RCC 7860 (cell line): ENCODE measurements around the gene GNA12.
A peak's percentile ranks its signal among the peaks of the same experiment; 100 is the strongest.
"Not testable (repeated sequence)": the region's sequence is repeated elsewhere in the genome, so short reads cannot be mapped to it uniquely, and the experiment has no call there.

Source experiments
- DNase-seq: peaks from one replicate; pipeline ENCODE4 v3.0.0-alpha.2; 2015; ENCODE audit warnings: low spot score
- FAIRE-seq: peaks from 2 replicates; lab custom pipeline; 2012; peaks lifted over from hg19 to GRCh38; lab: Jason Lieb, UNC

The GNA12 gene

DNA sequence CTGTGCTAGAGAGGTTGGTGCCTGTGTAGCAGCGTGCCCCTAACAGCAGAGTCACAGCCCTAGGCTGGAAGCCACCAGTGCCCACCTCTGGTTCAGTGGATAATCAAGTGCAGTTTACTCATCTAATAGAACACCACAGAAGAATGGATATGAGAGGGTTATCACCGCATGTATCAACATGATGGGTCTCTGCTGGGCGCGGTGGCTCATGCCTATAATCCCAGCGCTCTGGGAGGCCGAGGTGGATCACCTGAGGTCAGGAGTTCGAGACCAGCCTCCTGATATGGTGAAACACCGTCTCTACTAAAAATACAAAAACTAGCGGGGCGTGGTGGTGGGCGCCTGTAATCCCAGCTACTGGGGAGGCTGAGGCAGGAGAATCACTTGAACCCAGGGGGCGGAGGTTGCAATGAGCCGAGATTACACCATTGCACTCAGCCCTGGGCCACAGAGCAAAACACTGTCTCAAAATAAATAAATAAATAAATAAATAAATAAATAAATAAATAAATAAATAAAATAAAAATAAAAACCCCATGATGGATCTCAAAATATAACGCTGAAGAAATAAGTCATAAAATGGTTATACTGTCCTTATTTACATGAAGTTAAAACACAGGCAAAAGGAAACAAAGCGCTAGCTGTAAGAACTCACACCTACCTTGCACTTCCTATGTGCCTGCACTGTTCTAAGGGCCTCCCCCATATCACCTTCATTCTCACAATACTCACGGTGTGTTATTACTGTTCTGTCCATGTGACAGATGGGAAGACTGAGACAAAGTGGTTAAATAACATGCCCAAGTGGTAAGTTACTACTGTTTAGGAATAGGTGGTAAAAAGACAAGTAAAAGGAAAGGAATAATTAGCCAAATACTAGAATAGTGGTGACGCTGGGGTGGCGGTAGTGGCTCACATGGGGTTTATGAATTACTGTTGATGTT is 85.2 kb downstream of the GNA12 start:
- FAIRE-seq (no peak), DNase-seq (no peak)

DNA sequence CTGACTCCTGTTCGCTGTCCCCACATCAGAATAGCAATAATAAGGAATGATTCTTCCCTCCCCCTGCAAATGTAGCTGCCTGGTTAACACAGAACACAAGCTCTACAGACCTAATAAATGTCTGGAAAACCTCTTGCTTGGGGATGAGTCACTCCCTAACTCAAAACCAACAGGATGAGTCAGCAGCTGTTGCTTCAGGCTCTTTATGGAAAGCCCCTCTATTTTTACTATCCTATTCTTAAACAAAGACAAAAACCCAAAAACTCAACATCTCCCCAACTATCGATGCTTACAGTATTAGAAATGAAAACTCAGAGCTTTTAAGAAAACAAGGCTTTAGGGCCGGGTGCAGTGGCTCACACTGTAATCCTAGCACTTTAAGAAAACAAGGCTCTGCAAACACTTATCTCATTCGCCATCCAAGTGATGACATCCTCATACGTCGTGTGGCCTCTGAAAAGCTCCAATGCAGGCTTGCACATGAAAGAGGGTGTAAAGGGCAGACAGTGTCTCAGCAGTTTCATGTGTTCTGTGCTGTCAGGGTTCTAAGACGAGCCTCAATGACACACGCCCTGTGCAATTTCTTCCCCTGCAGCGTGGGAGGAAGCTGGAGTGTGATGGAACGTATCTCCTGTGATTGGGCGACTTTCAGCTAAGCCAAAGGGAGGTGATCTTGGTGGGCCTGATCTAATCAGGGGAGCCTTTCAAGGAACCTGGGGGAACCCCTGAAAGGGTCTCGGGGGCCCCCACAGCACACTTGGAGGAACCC is 86.0 kb downstream of the GNA12 start:
- DNase-seq = peak; percentile 97
- peak; percentile 97 for FAIRE-seq

DNA sequence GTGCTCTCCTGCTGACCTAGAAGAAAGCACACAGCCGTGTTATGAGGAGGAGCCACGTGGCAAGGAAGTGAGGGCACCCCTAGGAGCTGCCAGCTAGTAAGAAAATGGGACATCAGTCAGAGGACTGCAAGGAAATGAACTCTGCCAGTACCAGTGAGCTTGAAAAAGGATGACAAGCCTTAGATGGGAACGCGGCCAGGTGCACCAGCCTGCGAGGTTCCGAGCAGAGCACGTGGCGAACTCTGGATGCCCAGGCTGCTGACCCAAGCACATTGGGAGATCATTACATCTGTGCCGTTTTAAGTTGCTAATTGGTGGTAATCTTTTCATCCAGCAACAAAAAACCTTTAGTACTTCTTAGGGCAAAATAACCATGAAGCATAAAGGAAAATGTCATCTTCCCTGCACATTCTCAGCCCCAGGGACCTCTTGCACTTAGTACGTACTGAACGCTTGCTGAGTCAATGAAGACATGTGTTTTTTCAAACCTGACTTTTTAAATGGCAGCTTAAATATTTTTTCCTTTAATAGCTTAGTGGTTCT is 86.7 kb downstream of the GNA12 start:
- FAIRE-seq (no peak), DNase-seq (peak; percentile 89)

DNA sequence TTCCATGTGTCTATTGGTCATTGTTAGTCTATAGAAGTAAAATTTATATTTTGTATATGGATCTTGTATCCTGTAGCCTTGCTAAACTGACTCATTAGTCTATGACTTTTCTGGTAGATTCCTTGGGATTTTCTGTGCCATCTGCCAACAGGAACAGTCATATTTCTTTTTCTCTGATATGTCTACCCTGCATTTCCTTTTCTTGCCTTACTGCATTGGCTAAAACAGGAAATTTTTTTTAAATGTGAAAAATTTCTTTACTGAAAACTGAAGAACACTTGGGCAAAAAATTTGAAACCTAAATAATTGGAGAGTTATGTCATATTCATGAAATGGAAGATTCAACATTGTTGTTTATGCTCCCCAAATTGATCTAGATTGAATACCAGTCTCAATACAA is 88.6 kb downstream of the GNA12 start:
- FAIRE-seq = no peak
- no peak for DNase-seq

DNA sequence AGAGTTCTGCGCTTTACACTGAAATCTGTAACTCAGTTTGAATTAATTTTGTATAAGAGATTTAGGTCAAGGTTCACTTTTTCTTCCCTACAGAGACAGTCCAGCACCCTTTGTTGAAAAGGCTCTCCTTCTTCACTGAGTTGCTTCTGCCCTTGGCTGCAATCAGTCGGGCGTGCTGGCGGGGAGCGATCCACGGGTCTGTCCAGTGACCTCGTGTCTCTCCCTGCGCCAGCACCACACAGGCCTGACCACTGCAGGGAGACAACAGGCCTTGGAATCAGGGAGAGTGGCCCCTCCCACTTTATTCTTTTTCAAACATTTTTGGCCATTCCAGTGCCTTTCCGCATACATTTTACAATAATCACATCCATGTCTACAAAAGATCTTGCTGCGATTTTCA is 89.2 kb downstream of the GNA12 start:
- FAIRE-seq = no peak
- DNase-seq = no peak

DNA sequence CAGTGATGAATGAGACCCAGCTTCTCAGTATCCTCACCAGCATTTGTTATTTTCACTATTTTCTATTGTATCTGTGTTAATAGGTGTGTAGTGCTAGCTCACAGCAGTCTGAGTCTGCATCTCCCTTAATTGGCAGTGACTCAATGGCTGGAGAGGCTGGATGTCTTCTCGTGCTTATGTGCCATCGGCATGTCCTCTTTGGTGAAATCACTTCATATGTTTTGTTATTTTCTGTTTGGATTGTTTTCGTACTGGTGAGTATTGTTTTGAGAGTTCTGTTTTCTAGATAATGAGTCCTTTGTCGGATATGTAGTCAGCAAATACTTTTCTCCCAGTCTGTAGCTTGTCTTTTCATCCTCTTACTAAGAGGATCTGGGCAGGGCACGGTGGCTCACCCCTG is 90.0 kb downstream of the GNA12 start:
- FAIRE-seq = no peak

DNA sequence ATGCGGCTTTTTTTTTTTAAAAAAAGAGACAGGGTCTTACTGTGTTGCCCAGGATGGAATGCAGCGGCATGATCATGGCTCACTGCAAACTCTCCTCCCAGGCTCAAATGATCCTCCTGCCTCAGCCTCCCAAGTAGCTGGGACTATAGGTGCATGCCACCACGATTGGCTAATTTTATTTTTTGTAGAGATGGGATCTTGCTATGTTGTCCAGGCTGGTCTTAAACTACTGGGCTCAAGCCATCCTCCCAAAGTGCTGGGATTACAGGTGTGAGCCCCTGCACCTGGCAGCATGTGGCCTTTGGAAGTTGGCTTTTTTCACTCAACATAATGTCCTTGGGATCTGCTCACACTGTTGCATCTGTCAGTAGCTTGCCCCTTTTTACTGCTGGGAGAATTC is 91.0 kb downstream of the GNA12 start:
- DNase-seq (no peak), FAIRE-seq (no peak)

More for the DNA sequence above, 90.0 kb downstream of the GNA12 start:
- no peak for DNase-seq

DNA sequence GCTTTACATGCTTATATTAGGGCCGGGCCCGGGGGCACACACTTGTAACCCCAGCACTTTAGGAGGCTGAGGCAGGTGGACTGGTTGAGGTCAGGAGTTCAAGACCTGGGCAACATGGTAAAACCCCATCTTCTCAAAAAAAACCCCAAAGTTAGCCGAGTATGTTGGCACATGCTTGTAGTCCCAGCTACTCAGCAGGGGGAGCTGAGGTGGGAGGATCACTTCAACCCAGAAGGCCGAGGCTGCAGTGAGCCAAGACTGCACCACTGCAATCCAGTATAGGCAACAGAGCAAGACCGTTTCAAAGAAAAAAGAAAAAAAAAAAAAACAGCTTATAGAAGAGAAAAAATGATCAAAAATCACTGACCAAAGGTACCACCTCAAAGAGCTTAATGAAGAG is 93.0 kb downstream of the GNA12 start:
- FAIRE-seq (no peak), DNase-seq (no peak)

DNA sequence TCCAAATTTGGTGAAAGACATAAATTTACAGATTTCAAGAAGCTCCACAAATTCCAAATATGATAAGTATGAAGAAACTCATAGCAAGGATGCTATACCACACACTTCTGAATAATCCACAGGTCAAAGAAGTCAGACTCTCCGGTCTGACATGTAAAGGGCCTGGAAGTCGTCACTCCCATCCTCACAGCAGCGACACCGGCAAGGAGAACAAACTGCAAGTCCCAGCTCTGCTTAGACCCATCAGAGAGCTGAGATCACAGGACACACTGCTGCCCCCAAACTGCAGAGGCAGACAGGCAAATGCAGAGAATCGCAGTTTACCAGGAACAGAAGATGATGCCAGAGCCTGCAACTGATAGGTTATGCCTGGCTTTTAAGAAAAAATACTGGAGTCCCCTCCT is 94.1 kb downstream of the GNA12 start:
- FAIRE-seq (no peak), DNase-seq (no peak)

DNA sequence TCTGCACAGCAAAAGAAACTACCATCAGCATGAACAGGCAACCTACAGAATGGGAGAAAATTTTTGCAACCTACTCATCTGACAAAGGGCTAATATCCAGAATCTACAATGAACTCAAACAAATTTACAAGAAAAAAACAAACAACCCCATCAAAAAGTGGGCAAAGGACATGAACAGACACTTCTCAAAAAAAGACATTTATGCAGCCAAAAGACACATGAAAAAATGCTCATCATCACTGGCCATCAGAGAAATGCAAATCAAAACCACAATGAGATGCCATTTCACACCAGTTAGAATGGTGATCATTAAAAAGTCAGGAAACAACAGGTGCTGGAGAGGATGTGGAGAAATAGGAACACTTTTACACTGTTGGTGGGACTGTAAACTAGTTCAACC is 95.4 kb downstream of the GNA12 start:
- DNase-seq, FAIRE-seq: not testable (repeated sequence)

DNA sequence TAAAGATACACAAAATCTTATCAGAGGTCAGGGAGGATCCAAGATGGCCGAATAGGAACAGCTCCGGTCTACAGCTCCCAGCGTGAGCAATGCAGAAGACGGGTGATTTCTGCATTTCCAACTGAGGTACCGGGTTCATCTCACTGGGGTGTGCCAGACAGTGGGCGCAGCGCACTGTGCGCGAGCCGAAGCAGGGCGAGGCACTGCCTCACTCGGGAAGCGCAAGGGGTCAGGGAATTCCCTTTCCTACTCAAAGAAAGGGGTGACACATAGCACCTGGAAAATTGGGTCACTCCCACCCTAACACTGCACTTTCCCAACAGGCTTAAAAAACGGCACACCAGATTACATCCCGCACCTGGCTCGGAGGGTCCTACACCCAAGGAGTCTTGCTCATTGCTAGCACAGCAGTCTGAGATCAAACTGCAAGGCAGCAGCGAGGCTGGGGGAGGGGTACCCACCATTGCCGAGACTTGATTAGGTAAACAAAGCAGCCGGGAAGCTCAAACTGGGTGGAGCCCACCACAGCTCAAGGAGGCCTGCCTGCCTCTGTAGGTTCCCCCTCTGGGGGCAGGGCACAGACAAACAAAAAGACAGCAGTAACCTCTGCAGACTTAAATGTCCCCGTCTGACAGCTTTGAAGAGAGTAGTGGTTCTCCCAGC is 100.5 kb downstream of the GNA12 start:
- not testable (repeated sequence) for FAIRE-seq

DNA sequence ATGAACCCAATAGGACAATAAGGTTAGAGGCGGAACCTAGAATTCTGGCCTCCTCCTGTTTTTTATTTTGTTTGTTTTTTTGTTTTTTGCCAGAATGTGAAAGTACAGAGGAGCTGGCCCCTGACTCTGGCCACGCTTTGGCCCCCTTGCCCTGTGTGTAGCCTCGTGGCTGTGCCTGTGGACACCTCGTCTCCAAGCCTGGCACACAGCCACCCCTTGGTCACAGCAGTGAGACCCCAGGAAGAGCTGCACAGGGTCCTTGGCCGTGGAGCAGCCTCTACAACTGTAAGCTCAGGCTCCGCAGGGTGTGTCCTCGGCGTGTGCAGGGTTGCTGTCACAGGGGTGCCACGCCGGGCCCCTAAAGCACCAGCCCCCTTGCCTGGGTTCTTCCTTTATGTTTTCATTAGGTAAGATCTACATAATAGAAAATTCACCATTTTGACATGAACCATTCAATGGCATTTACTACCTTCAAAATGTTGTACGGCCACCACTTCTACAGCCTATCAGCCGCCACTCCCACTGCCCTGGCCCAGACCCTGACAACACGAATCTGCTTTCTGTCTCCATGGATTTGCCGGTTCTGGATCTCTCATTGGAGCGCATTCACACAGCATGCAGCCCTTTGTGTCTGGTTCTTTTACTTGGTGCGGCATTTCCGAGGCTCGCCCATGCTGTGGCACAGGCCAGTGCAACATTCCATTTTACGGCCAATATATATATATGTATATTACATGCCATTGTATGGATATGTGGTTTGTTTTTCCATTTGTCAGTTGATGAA is 105.2 kb downstream of the GNA12 start:
- DNase-seq = no peak
- no peak for FAIRE-seq

More for the DNA sequence above, 100.5 kb downstream of the GNA12 start:
- not testable (repeated sequence) for DNase-seq

DNA sequence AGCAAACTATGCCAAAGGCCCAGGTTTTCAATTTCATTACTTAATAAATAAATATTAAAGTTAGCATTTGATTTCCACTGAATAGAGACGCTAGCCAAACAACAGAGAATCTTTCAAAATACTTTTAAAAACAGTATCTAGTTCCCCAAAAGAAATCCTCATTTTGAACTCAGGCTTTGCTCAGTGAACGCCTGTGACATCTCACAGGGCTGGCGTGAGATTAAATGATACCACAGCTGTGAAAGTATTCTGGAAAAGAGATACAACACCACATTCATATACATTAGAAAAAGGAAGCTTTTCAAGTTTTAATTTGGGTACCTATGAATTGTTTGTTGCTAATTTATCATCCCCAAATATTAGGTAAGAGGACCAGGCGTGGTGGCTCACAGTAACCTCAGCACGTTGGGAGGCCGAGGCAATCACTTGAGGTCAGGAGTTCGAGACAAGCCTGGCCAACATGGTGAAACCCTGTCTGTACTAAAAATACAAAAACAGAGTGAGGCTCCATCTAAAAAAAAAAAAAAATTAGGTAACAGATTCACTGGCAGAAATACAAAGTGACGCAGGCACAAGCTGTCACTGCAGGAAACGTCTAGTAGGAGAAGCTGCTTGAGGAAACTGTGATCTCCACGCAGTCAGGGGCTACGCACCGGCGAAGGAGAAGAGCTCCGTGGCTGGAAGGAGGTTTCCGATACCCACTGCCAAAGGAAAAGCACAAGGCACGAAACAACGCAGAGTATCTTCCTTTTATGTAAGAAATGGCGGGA is 106.2 kb downstream of the GNA12 start:
- DNase-seq (no peak), FAIRE-seq (no peak)

DNA sequence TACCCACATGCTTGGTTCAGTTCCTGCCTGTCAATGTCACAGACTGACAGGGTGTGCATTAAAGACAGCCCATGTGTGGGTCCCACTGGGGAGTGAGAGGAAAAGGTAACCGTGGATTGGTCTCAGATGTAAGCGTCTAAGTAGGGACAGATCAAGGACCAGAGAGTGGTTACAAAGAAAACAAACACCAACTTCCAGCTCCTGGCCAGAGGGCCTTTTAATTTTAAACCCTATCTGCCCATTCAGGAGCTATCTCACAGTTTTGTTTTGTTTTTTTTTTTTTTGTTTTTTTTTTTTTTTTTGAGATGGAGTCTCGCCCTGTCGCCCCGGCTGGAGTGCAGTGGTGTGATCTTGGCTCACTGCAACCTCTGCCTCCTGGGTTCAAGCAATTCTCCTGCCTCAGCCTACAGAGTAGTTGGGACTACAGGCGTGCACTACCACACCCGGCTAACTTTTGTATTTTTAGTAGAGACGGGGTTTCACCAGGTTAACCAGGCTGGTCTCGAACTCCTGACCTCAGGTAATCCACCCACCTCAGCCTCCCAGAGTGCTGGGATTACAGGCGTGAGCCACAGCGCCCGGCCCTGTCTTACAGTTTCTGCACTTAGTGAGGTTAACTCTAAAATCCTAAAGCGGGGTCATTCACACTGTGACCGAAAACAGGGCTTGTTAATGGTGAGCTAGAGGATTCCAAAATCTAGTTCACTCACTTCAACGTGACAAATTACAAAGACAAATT is 106.9 kb downstream of the GNA12 start:
- not testable (repeated sequence) for FAIRE-seq

DNA sequence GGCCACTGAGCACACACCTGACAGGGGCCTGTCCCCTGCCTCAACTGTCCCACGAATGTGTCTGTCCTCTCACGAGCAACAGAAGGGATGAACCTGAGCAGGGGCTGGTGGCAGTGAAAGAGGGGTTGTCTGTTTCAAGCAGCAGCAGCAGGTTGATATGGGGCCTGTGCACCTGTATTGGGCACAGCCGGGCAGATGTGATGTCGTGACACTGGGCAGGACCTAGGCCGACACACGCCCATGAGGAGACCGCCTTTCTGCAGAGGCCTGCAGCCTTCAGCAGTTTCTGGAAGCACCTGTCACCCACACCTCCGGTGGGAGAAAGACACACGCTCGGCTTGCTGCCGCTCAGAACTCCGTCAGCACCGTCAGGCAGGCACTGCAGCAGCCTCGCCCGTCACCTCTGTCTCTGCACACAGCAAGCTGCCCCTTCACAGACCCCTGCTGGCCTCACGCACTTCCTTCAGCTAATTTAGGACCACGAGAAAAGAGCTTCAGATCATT is 107.6 kb downstream of the GNA12 start:
- DNase-seq = no peak
- FAIRE-seq = no peak

More for the DNA sequence above, 106.9 kb downstream of the GNA12 start:
- DNase-seq = not testable (repeated sequence)

DNA sequence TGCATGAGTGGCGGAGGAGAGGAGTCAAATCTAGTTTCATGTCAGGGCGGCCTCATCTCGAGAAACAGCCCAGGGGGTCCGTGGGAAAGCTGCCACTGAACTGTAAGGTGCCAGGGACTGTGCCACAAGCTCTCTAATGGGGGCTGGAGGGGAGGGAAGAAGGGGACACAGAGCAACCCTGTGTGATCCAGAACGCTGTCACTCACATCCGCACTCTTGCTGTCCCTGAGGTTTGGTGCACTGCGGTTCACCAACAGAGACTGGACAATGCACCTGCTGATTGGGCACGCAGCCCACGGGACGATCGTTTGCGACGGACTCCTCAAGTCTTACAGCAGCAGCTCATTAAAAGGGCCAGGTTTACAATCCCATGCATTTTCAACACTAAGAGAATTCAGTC is 108.4 kb downstream of the GNA12 start:
- no peak for FAIRE-seq
- DNase-seq = no peak

DNA sequence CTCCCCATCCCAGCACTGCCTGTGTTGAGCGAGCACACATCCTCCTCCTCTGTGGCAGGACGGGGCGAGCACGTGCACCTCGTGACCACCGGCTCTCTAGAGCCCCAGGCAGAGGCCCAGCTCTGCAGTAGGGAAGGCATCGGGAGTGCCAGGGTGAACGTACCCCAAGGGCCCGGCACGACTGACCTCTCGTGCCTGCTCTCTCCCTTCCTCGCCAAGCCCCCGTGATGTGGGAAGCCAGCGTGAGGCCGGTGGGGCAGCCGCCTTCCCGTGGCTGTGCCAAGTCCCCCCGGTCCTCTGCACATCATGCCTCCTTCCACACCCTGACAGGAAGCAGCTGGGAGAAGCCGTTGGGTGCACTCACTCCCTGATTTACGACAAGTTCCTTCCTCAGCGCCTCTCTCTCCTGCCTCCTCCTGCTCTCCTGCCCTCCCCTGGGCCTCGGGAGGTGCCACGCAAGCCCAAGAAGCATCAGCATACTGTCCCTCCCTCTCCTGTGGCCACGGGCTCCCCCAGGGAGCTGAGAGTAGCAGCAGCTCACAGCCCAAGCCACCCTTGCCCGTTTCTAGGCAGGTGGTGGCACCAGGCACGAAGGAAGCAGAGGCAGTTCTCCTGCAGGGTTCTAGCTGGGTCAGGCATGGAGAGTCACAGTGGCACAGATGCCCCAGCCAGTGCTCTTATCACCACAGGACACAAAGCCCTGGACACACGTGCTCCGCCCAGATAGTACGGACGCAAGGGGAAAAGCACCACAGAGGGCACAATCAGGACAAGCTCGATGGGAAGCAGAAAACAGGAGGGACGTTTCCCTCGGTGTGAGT is 109.1 kb downstream of the GNA12 start:
- FAIRE-seq (no peak), DNase-seq (no peak)
